SU-DHL-6 (cell line): ENCODE measurements around the gene MFSD6.

Source experiments
- H2AFZ ChIP-seq: fragments of 200-600 bp; sonication (generic); 2 replicates; pipeline ENCODE4 v1.6.1; 2014; ENCODE audit warnings: low read depth, mild to moderate bottlenecking, moderate library complexity, mixed read lengths, antibody characterized with exemption, low read length; ENCODE audit not compliant: severe bottlenecking
- H3F3A ChIP-seq: fragments of 200-600 bp; shearing (Covaris generic); 2 replicates; pipeline ENCODE4 v1.6.0; 2016; ENCODE audit warnings: antibody characterized with exemption, mild to moderate bottlenecking; ENCODE audit not compliant: insufficient read depth
- H3K27ac ChIP-seq: fragments of 200-600 bp; sonication (generic); 2 replicates; pipeline ENCODE4 v1.5.1; 2016; ENCODE audit warnings: low read depth, mild to moderate bottlenecking, low read length, moderate library complexity, mixed read lengths
- H3K27me3 ChIP-seq: fragments of 200-600 bp; sonication (generic), shearing (Covaris generic); 2 replicates; pipeline ENCODE4 v1.6.0; 2014; ENCODE audit warnings: mild to moderate bottlenecking, low read length
- H3K36me3 ChIP-seq: fragments of 200-600 bp; sonication (generic); 2 replicates; pipeline ENCODE4 v1.6.1; 2014; ENCODE audit warnings: mild to moderate bottlenecking, low read length, mixed read lengths
- H3K4me2 ChIP-seq: fragments of 300-600, 200-600 bp; shearing (Covaris generic), sonication (generic); 2 replicates; pipeline ENCODE4 v1.6.0; 2014; ENCODE audit warnings: low read length, low read depth, mild to moderate bottlenecking; ENCODE audit not compliant: poor library complexity, severe bottlenecking
- H3K4me3 ChIP-seq: fragments of 200-600 bp; sonication (generic); 2 replicates; pipeline ENCODE4 v1.5.1; 2014; ENCODE audit warnings: antibody characterized with exemption, low read length, mild to moderate bottlenecking, mixed read lengths; ENCODE audit not compliant: insufficient read depth, poor library complexity, severe bottlenecking
- H3K79me2 ChIP-seq: fragments of 200-600 bp; sonication (generic); 2 replicates; pipeline ENCODE4 v1.6.1; 2014; ENCODE audit warnings: mild to moderate bottlenecking, low read length, moderate library complexity; ENCODE audit not compliant: insufficient read depth
- H3K9ac ChIP-seq: fragments of 200-600 bp; sonication (generic); 2 replicates; pipeline ENCODE4 v1.7.0; 2014; ENCODE audit warnings: mild to moderate bottlenecking, low read length
- H3K9me2 ChIP-seq: fragments of 200-600 bp; sonication (generic); replicated peaks from 2 replicates; pipeline ENCODE4 v1.6.1; 2014; ENCODE audit warnings: low read length; ENCODE audit not compliant: insufficient read depth
- H3K9me3 ChIP-seq: fragments of 200-600 bp; sonication (generic); 2 replicates; pipeline ENCODE4 v1.6.1; 2014; ENCODE audit warnings: low read length, mixed read lengths; ENCODE audit not compliant: insufficient read depth
- H4K20me1 ChIP-seq: fragments of 200-600 bp; sonication (generic); 2 replicates; pipeline ENCODE4 v1.6.1; 2014; ENCODE audit warnings: low read depth, mild to moderate bottlenecking, antibody characterized with exemption, low read length, moderate library complexity, mixed read lengths
- EZH2phosphoT487 ChIP-seq: fragments of 200-600 bp; sonication (generic), shearing (Covaris generic); conservative IDR thresholded peaks from 2 replicates; pipeline ENCODE4 v1.6.1; 2018; ENCODE audit warnings: mild to moderate bottlenecking, antibody characterized with exemption, low read length, moderate library complexity, mixed read lengths
- TF ChIP-seq, protein P1 (sequence below): fragments of 200-600 bp; sonication (generic); IDR thresholded peaks from one replicate; pipeline ENCODE4 v1.5.1; 2017; ENCODE audit warnings: antibody characterized with exemption, mild to moderate bottlenecking, low read length, moderate library complexity; ENCODE audit not compliant: insufficient read depth, poor library complexity, severe bottlenecking

The MFSD6 gene

DNA sequence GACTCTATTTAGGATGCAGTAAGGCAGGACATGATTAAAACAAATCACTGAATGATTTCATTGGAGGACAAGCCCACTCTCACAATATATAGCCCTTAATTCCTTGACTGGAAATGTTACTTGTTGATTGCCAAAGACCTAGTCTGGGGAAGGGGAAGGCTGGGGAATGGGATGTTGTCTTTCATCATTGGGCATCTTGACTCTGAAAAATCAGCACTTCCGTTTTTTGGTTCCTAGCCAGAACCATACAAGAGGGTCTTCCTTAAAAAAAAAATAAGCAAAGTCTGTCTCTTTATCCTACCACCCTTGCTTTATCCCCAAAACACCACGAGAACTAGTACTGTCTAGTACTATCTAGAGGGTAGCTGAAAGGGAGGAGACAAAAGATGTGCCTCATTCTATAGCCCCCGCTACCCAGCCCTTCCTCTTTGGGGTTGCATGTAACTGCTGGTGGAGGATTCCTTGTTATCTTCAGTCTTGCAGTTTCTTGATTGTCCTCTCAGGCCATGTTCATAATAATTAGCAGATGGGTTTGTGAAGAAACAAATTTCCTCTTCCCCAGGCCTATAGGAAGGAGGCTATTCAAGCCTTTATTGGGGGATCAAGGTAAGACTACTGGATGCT is 70.5 kb downstream of the MFSD6 start:
- Histone ChIP-seq H3K9me2 (no peaks in the 10 kb centered on the region), H3F3A (no peaks in the 10 kb centered on the region), H2AFZ (no peak overlapping the region), H3K4me3 (no peak overlapping the region), H4K20me1 (no peaks in the 10 kb centered on the region), H3K9me3 (no peaks in the 10 kb centered on the region), H3K27ac (no peak overlapping the region), H3K79me2 (no peaks in the 10 kb centered on the region), H3K4me2 (no peak overlapping the region), H3K36me3 (no peaks in the 10 kb centered on the region), H3K9ac (no peak overlapping the region), H3K27me3 (no peaks in the 10 kb centered on the region)
- TF ChIP-seq, protein P1, sequence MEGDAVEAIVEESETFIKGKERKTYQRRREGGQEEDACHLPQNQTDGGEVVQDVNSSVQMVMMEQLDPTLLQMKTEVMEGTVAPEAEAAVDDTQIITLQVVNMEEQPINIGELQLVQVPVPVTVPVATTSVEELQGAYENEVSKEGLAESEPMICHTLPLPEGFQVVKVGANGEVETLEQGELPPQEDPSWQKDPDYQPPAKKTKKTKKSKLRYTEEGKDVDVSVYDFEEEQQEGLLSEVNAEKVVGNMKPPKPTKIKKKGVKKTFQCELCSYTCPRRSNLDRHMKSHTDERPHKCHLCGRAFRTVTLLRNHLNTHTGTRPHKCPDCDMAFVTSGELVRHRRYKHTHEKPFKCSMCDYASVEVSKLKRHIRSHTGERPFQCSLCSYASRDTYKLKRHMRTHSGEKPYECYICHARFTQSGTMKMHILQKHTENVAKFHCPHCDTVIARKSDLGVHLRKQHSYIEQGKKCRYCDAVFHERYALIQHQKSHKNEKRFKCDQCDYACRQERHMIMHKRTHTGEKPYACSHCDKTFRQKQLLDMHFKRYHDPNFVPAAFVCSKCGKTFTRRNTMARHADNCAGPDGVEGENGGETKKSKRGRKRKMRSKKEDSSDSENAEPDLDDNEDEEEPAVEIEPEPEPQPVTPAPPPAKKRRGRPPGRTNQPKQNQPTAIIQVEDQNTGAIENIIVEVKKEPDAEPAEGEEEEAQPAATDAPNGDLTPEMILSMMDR: no peak
- TF ChIP-seq EZH2phosphoT487: no peak

DNA sequence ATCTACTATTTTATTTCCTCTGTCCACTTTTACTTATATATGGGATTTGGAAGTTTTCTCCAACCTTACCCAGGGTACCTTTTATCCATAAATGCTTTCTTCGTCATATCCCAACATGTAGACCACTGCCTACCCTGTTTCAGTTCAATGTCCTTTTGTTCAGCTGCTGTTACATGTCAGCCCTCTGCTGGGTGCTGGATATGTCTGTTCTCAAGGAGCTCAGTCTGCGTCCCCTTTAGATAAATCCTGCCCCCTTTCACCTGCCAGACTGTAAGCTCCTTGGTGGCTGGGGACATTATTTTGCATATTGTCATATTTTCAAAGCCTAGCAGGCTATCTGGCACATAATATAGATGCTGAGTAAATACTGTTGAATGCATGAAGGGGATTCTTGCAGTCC is 73.2 kb downstream of the MFSD6 start:
- Histone ChIP-seq H3K4me3 (no peak overlapping the region), H3K27me3 (no peaks in the 10 kb centered on the region), H3K9ac (no peak overlapping the region), H3K36me3 (no peaks in the 10 kb centered on the region), H3K79me2 (no peaks in the 10 kb centered on the region), H3F3A (no peaks in the 10 kb centered on the region), H3K9me3 (no peaks in the 10 kb centered on the region), H3K9me2 (no peaks in the 10 kb centered on the region), H4K20me1 (no peaks in the 10 kb centered on the region), H2AFZ (no peak overlapping the region), H3K27ac (no peak overlapping the region), H3K4me2 (no peak overlapping the region)
- no peak for TF ChIP-seq EZH2phosphoT487
- TF ChIP-seq, protein P1: no peak

DNA sequence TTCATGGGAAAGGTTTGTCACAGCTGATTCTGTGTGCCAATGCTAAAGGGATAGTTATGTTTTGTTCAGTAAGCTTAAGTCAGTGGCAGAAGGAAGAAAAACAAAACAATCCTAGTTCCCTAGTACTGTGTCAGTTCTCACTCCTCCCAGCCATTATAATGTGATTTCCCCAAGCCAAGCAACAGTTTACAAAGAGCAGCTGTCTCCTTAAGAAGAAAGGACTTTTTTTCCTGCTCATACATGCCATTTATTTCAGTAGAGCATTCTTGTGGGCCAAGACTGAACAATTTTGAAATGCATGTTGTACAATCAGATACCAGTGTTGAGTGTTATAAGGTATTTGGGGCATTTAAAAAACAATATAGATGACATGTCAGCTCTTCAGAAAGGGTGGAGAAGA is 74.3 kb downstream of the MFSD6 start:
- H2AFZ ChIP-seq: no peak overlapping the region
- no peak overlapping the region for H3K9ac ChIP-seq
- H3K4me3 ChIP-seq: no peak overlapping the region
- no peak overlapping the region for H3K27ac ChIP-seq
- H3K36me3 ChIP-seq: no peaks in the 10 kb centered on the region
- no peaks in the 10 kb centered on the region for H3K79me2 ChIP-seq
- H4K20me1 ChIP-seq: no peaks in the 10 kb centered on the region
- no peaks in the 10 kb centered on the region for H3F3A ChIP-seq
- H3K9me3 ChIP-seq: no peaks in the 10 kb centered on the region
- H3K9me2 ChIP-seq: no peaks in the 10 kb centered on the region
- no peak overlapping the region for H3K4me2 ChIP-seq
- H3K27me3 ChIP-seq: no peaks in the 10 kb centered on the region
- TF ChIP-seq, protein P1: no peak
- TF ChIP-seq EZH2phosphoT487: no peak
